IMR-90 (cell line): ENCODE data around the gene HEATR5A. TPM values are rescaled to one million over a fixed set of nuclear protein-coding genes. Genes with fewer than 3 reads are reported as not detected.

ENCODE experiments used
- ATAC-seq: fragments of 200-7000 bp; cut with Tn5 transposase; 2 replicates; pipeline ENCODE4 v1.9.1; 2020; ENCODE audit warnings: low read depth, mild to moderate bottlenecking, moderate library complexity
- BruUV-seq: library from RNA; stranded (reverse); fragments of 400-500 nt; replicated peaks from 2 replicates; lab custom pipeline; 2021; lab: Mats Ljungman, UMichigan
- CTCF ChIA-PET: fragments of 300-600 bp; formaldehyde crosslinking; extraction: SDS; loops from one replicate; lab custom pipeline; 2021; ENCODE audit warnings: antibody characterized with exemption; lab: Yijun Ruan, JAX
- POLR2A ChIA-PET: fragments of 300-600 bp; sonication (Branson Sonifier 250); formaldehyde crosslinking; loops from one replicate; lab custom pipeline; 2022; ENCODE audit warnings: antibody characterized with exemption; ENCODE audit not compliant: unreplicated experiment; lab: Charles Lee
- DNase-seq: peaks from one replicate; pipeline ENCODE4 v3.0.0; 2013
- H2AFZ ChIP-seq: replicated peaks from 2 replicates; pipeline ENCODE3; 2013; ENCODE audit warnings: low read length, mild to moderate bottlenecking; ENCODE audit not compliant: poor library complexity
- H2AK5ac ChIP-seq: 2 replicates; pipeline ENCODE4 v1.6.1; 2013; ENCODE audit warnings: low read depth, low read length, inconsistent platforms
- H2AK9ac ChIP-seq: replicated peaks from 2 replicates; pipeline ENCODE3; 2013; ENCODE audit warnings: mild to moderate bottlenecking, low read depth, low read length, moderate library complexity; ENCODE audit not compliant: poor library complexity
- H2BK120ac ChIP-seq: 2 replicates; pipeline ENCODE4 v1.6.1; 2013; ENCODE audit warnings: low read depth, low read length, inconsistent platforms
- H2BK15ac ChIP-seq: 3 replicates; pipeline ENCODE4 v1.6.1; 2013; ENCODE audit warnings: low read depth, low read length, inconsistent platforms
- H2BK20ac ChIP-seq: 2 replicates; pipeline ENCODE4 v1.6.1; 2013; ENCODE audit warnings: low read depth, mild to moderate bottlenecking, inconsistent platforms, low read length, moderate library complexity
- H2BK5ac ChIP-seq: 2 replicates; pipeline ENCODE4 v1.6.1; 2013; ENCODE audit warnings: mild to moderate bottlenecking, low read depth, low read length, inconsistent platforms; ENCODE audit not compliant: poor library complexity, severe bottlenecking
- H3K14ac ChIP-seq: replicated peaks from 2 replicates; pipeline ENCODE4 v1.6.1; 2013; ENCODE audit warnings: low read depth, low read length, inconsistent platforms
- H3K18ac ChIP-seq: 2 replicates; pipeline ENCODE4 v1.6.1; 2013; ENCODE audit warnings: low read depth, low read length, control low read depth
- H3K23ac ChIP-seq: 2 replicates; pipeline ENCODE4 v1.6.1; 2013; ENCODE audit warnings: low read depth, low read length, inconsistent platforms
- H3K27ac ChIP-seq: 2 replicates; pipeline ENCODE4 v1.5.1; 2013; ENCODE audit warnings: mild to moderate bottlenecking, control low read depth, low read length; ENCODE audit not compliant: insufficient read depth
- H3K27me3 ChIP-seq: 2 replicates; pipeline ENCODE4 v1.6.1; 2013; ENCODE audit warnings: low read length; ENCODE audit not compliant: control insufficient read depth, insufficient read depth
- H3K36me3 ChIP-seq: 2 replicates; pipeline ENCODE4 v1.6.1; 2013; ENCODE audit warnings: low read length, mixed read lengths; ENCODE audit not compliant: control insufficient read depth, insufficient read depth
- H3K4ac ChIP-seq: 2 replicates; pipeline ENCODE4 v1.6.1; 2013; ENCODE audit warnings: low read depth, low read length, inconsistent platforms
- H3K4me1 ChIP-seq: 2 replicates; pipeline ENCODE4 v1.6.1; 2013; ENCODE audit warnings: low read length, mixed read lengths; ENCODE audit not compliant: control insufficient read depth, insufficient read depth
- H3K4me2 ChIP-seq: 2 replicates; pipeline ENCODE4 v1.6.1; 2013; ENCODE audit warnings: low read depth, mild to moderate bottlenecking, control low read depth, low read length, moderate library complexity
- H3K4me3 ChIP-seq: 2 replicates; pipeline ENCODE4 v1.5.1; 2013; ENCODE audit warnings: low read depth, mild to moderate bottlenecking, control low read depth, low read length, moderate library complexity; ENCODE audit not compliant: insufficient read depth
- H3K56ac ChIP-seq: 2 replicates; pipeline ENCODE4 v1.6.1; 2013; ENCODE audit warnings: low read length, inconsistent platforms; ENCODE audit not compliant: insufficient read depth; ENCODE audit errors: extremely low read depth
- H3K79me1 ChIP-seq, 2 experiments: 2 replicates each; pipeline ENCODE4 v1.6.1; 2013; ENCODE audit warnings: low read length in 2 of 2, inconsistent platforms in 1 of 2, low read depth in 1 of 2
- H3K9ac ChIP-seq: 2 replicates; pipeline ENCODE4 v1.6.1; 2013; ENCODE audit warnings: low read depth, low read length, control low read depth
- H3K9me1 ChIP-seq: 2 replicates; pipeline ENCODE4 v1.6.1; 2013; ENCODE audit warnings: low read length, inconsistent platforms; ENCODE audit not compliant: insufficient read depth
- H3K9me3 ChIP-seq: 2 replicates; pipeline ENCODE4 v1.6.1; 2013; ENCODE audit warnings: low read length; ENCODE audit not compliant: control insufficient read depth, insufficient read depth
- H4K20me1 ChIP-seq: 2 replicates; pipeline ENCODE4 v1.6.1; 2013; ENCODE audit warnings: low read length, inconsistent platforms; ENCODE audit not compliant: insufficient read depth
- H4K5ac ChIP-seq: 2 replicates; pipeline ENCODE4 v1.6.1; 2013; ENCODE audit warnings: mild to moderate bottlenecking, low read depth, low read length, control low read depth
- H4K8ac ChIP-seq, 2 experiments: 2 replicates each; pipeline ENCODE4 v1.6.1; 2013; ENCODE audit warnings: low read depth in 2 of 2, low read length in 2 of 2, control low read depth in 1 of 2, inconsistent platforms in 1 of 2
- H4K91ac ChIP-seq: 2 replicates; pipeline ENCODE4 v1.6.1; 2013; ENCODE audit warnings: low read depth, low read length, inconsistent platforms; ENCODE audit not compliant: insufficient read depth
- BHLHE40 ChIP-seq: fragments of 150-350 bp; IDR thresholded peaks from 2 replicates; pipeline ENCODE4 v1.6.1; 2016; ENCODE audit warnings: mild to moderate bottlenecking, low read depth, low read length
- CEBPB ChIP-seq: IDR thresholded peaks from 2 replicates; pipeline ENCODE4 v1.6.1; 2012; ENCODE audit warnings: low read depth, low read length, improper control_type of control experiment
- CHD1 ChIP-seq: IDR thresholded peaks from 2 replicates; pipeline ENCODE4 v1.6.1; 2012; ENCODE audit warnings: low read depth, low read length, improper control_type of control experiment
- CTCF ChIP-seq: conservative IDR thresholded peaks from 2 replicates; pipeline ENCODE4 v1.5.1; 2012; ENCODE audit warnings: mild to moderate bottlenecking, low read depth, low read length, improper control_type of control experiment
- FOS ChIP-seq: fragments of 150-350 bp; IDR thresholded peaks from 2 replicates; pipeline ENCODE4 v1.6.1; 2016; ENCODE audit warnings: low read depth, low read length
- MAFK ChIP-seq: IDR thresholded peaks from 2 replicates; pipeline ENCODE4 v1.6.1; 2012; ENCODE audit warnings: low read depth, low read length, improper control_type of control experiment
- MAZ ChIP-seq: IDR thresholded peaks from 2 replicates; pipeline ENCODE4 v1.6.1; 2012; ENCODE audit warnings: low read depth, mild to moderate bottlenecking, low read length, improper control_type of control experiment, moderate library complexity, borderline replicate concordance
- MXI1 ChIP-seq: IDR thresholded peaks from 2 replicates; pipeline ENCODE4 v1.6.1; 2012; ENCODE audit warnings: low read depth, mild to moderate bottlenecking, low read length, moderate library complexity, borderline replicate concordance
- NFE2L2 ChIP-seq: fragments of 150-350 bp; IDR thresholded peaks from 2 replicates; pipeline ENCODE4 v1.6.1; 2016; ENCODE audit warnings: low read depth, mild to moderate bottlenecking, low read length
- POLR2A ChIP-seq: IDR thresholded peaks from 2 replicates; pipeline ENCODE4 v1.6.1; 2012; ENCODE audit warnings: mild to moderate bottlenecking, low read depth, low read length
- RAD21 ChIP-seq: IDR thresholded peaks from 2 replicates; pipeline ENCODE4 v1.6.1; 2012; ENCODE audit warnings: low read length, improper control_type of control experiment
- RCOR1 ChIP-seq: IDR thresholded peaks from 2 replicates; pipeline ENCODE4 v1.6.1; 2012; ENCODE audit warnings: mild to moderate bottlenecking, low read length, improper control_type of control experiment; ENCODE audit not compliant: insufficient replicate concordance
- RFX5 ChIP-seq: IDR thresholded peaks from 2 replicates; pipeline ENCODE4 v1.8.0; 2012; ENCODE audit warnings: low read depth, mild to moderate bottlenecking, low read length, moderate library complexity
- SMC3 ChIP-seq: fragments of 150-350 bp; IDR thresholded peaks from 2 replicates; pipeline ENCODE4 v1.6.1; 2016; ENCODE audit warnings: low read depth, mild to moderate bottlenecking, antibody characterized with exemption, low read length, moderate library complexity
- USF2 ChIP-seq: fragments of 150-350 bp; IDR thresholded peaks from 2 replicates; pipeline ENCODE4 v1.6.1; 2017; ENCODE audit warnings: mild to moderate bottlenecking, antibody characterized with exemption, low read length, low read depth
- WGBS, 2 experiments: methylation state at CpG; one replicate each; pipeline versions ENCODE4 v1.1.5 to v1.1.7; 2013; ENCODE audit warnings: missing lambda C conversion rate in 2 of 2; ENCODE audit not compliant: insufficient read length in 1 of 2; ENCODE audit errors: extremely low coverage in 2 of 2; 5-methylcytosine and 5-hydroxymethylcytosine counted together
- dilution Hi-C: fragments of 300-500 bp; cut with HindIII; formaldehyde crosslinking; loops from one replicate; pipeline ENCODE4 v1.14.3; 2018; ENCODE audit warnings: low sequenced_read_pairs; ENCODE audit not compliant: unreplicated experiment
- in situ Hi-C: fragments of 300-500 bp; cut with MboI; formaldehyde crosslinking; loops from 3 replicates; pipeline ENCODE4 v1.14.3; 2019; ENCODE audit warnings: low sequenced_read_pairs, inconsistent platforms, mixed read lengths
- intact Hi-C: fragments of 100-400 bp; cut with micrococcal nuclease; formaldehyde crosslinking; loops from 2 replicates; pipeline ENCODE4 v1.10.0; 2022
- polyA plus RNA-seq, 3 experiments: library from polyadenylated mRNA; depleted of rRNA; stranded (reverse); fragments of >200 nt; gene quantifications; 2 replicates each; pipeline ENCODE4 v1.2.3, GENCODE V29; 2012; ENCODE audit warnings: low replicate concordance in 1 of 3
- total RNA-seq: library from RNA; depleted of rRNA; stranded (reverse); fragments of >200 nt; gene quantifications from 2 replicates; pipeline ENCODE4 v1.2.3, GENCODE V29; 2012

The HEATR5A gene
- total and polyA plus RNA-seq, 2 of the 4 experiments (the other 2 are of a cell fraction): 14.0 to 48.9 TPM

DNA sequence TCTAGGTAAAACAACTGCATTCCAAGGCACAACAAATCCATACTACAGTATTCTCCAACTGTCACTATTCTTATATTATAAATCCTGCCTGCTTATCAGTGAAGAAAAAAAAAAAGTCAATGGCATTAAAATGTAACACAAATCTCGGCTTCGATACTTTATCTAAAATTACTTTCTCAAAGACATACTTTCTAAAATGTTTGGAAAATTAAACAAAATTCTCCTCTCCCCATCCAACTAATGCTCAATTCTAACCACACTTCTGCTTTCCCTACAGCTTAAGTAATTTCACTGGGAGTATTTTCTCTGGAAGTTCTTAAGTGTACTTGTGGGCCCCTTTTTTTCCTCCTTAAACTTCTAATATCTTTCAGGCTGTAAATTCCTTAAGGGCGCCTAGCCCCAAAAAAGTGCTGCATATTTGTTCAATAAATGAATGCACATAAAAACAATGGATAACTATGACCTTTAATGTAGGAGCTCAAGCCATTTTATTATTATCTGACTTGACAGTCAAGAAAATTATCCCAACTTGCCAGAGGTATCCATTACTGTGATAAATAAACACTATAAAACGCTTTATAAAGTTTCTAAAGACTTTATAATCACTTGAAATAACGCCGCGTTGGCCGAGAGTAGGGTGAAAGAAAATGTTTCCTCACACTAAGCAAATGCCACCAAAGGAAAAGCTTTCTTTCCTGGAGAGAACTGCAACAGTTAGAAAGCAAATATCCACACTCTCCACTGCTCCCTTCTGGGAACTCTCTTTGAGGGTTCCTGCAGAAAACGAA, 977 bp downstream of the HEATR5A start:
- H3K27ac ChIP-seq: peak overlapping the region; percentile 70; the same call in 1 of the 2 replicates
- H2BK20ac ChIP-seq: no peak overlapping the region
- no peak overlapping the region for H4K91ac ChIP-seq
- H3K4me3 ChIP-seq: peak overlapping the region; percentile 94
- dilution Hi-C loops: no loop called here
- H3K18ac ChIP-seq: peak overlapping the region; percentile 36; the same call in 1 of the 2 replicates
- in situ Hi-C loops: no loop called here
- POLR2A ChIA-PET: no interaction called here
- H2AFZ ChIP-seq: peak overlapping the region; percentile 92
- H3K14ac ChIP-seq: peak overlapping the region; percentile 78
- H3K4me2 ChIP-seq: peak overlapping the region; percentile 84
- H3K23ac ChIP-seq: peak overlapping the region; percentile 91; the same call in 1 of the 2 replicates
- H3K4ac ChIP-seq: peak overlapping the region; percentile 59; the same call in 1 of the 2 replicates
- H3K4me1 ChIP-seq: peaks cover 2% of the 10 kb centered on the region; the same call in 1 of the 2 replicates
- no peak overlapping the region; the same call in 1 of the 2 replicates for H4K5ac ChIP-seq
- no peaks in the 10 kb centered on the region for H3K9me1 ChIP-seq
- 0% methylated on average over 1 of the region's 9 CpGs; no CpG with 5 or more reads in 1 of the 2 experiments for WGBS, 2 experiments
- H2AK5ac ChIP-seq: no peak overlapping the region
- DNase-seq: no peak
- peak overlapping the region; percentile 66 for H2AK9ac ChIP-seq
- intact Hi-C loops: no loop called here
- H2BK15ac ChIP-seq: no peak overlapping the region
- peak overlapping the region; percentile 83; the same call in 1 of the 2 replicates for H3K56ac ChIP-seq
- peak overlapping the region; percentile 61 for H2BK5ac ChIP-seq
- H3K27me3 ChIP-seq: no peaks in the 10 kb centered on the region
- H3K9me3 ChIP-seq: no peaks in the 10 kb centered on the region
- H3K79me1 ChIP-seq: peaks cover 0 to 26% of the 10 kb centered on the region in 2 experiments; a peak in 2 of 4 replicates
- H3K9ac ChIP-seq: peak overlapping the region; percentile 83
- peak overlapping the region; percentile 20 to 27; a peak in 2 of 4 replicates for H4K8ac ChIP-seq
- CTCF ChIA-PET: interaction anchor here (1.7 kb wide), 1 partner anchor 35 kb away, joined by 3 read pairs; no protein-coding TSS in a partner anchor
- BruUV-seq: no TSS peak
- peaks cover 6% of the 10 kb centered on the region; the same call in 1 of the 2 replicates for H4K20me1 ChIP-seq
- ATAC-seq: no peak
- H3K36me3 ChIP-seq: no peaks in the 10 kb centered on the region
- H2BK120ac ChIP-seq: no peak overlapping the region
- TF ChIP-seq SMC3 (no peak), CEBPB (no peak), CTCF (no peak), FOS (no peak), RCOR1 (no peak), POLR2A (no peak), USF2 (no peak), CHD1 (no peak), MXI1 (no peak), RFX5 (no peak), BHLHE40 (no peak), MAZ (no peak), MAFK (no peak), NFE2L2 (no peak), RAD21 (no peak)
